Thyroid gland (tissue), 4 donors: Measurements from ENCODE around the gene BBS5.
"Not testable (repeated sequence)": the region's sequence is repeated elsewhere in the genome, so short reads cannot be mapped to it uniquely, and the experiment has no call there.

ENCODE experiments used
- POLR2A ChIP-seq, 2 donors: fragments of 450-650 bp; IDR thresholded peaks; one replicate each; pipeline ENCODE4 v1.6.1; 2017; ENCODE audit warnings: antibody characterized with exemption in 2 of 2, mild to moderate bottlenecking in 2 of 2, moderate library complexity in 1 of 2
- TF ChIP-seq, protein P1 (sequence below), 6 experiments: fragments of 200-600 bp in 3 of 6; fragments of 450-650 bp in 3 of 6; sonication (generic) in 3 of 6; IDR thresholded peaks; one replicate each; pipeline ENCODE4 v1.5.1; 2016 to 2019; ENCODE audit warnings: antibody characterized with exemption in 6 of 6, mild to moderate bottlenecking in 2 of 6, inconsistent platforms in 1 of 6, moderate library complexity in 1 of 6

DNA sequence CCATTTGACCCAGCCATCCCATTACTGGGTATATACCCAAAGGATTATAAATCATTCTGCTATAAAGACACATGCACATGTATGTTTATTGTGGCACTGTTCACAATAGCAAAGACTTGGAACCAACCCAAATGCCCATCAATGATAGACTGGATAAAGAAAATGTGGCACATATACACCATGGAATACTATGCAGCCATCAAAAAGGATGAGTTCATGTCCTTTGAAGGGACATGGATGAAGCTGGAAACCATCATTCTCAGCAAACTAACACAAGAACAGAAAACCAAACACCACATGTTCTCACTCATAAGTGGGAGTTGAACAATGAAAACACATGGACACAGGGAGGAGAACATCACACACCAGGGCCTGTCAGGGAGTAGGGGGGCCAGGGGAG, 47.5 kb upstream of the BBS5 start:
- TF ChIP-seq, protein P1, sequence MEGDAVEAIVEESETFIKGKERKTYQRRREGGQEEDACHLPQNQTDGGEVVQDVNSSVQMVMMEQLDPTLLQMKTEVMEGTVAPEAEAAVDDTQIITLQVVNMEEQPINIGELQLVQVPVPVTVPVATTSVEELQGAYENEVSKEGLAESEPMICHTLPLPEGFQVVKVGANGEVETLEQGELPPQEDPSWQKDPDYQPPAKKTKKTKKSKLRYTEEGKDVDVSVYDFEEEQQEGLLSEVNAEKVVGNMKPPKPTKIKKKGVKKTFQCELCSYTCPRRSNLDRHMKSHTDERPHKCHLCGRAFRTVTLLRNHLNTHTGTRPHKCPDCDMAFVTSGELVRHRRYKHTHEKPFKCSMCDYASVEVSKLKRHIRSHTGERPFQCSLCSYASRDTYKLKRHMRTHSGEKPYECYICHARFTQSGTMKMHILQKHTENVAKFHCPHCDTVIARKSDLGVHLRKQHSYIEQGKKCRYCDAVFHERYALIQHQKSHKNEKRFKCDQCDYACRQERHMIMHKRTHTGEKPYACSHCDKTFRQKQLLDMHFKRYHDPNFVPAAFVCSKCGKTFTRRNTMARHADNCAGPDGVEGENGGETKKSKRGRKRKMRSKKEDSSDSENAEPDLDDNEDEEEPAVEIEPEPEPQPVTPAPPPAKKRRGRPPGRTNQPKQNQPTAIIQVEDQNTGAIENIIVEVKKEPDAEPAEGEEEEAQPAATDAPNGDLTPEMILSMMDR (IDR thresholded peaks at IDR 0.05): not testable (repeated sequence)
- not testable (repeated sequence) for TF ChIP-seq POLR2A (IDR thresholded peaks at IDR 0.05)
